HG02973 (cell line): Measurements from ENCODE around the gene EIF4A3.

Source experiments
- ATAC-seq: cut with Tn5 transposase; IDR thresholded peaks from one replicate; pipeline ENCODE4 v1.9.1; 2021; ENCODE audit warnings: moderate library complexity; ENCODE audit not compliant: unreplicated experiment

Gene EIF4A3

GRCh38 chr17:80147035-80147822 lies at the start of gene EIF4A3:
EIF4A3 (minus strand) TSS chr17:80147128; CDS start chr17:80146961, 167 bp downstream.
- peak; percentile 83 for ATAC-seq

- no peak for ATAC-seq
Measured at GRCh38 chr17:80196652-80197051, 49.7 kb upstream of the EIF4A3 start.

GRCh38 chr17:80195671-80196529 lies 49.0 kb upstream of the EIF4A3 start:
- ATAC-seq = no peak

- ATAC-seq = no peak
Measured at GRCh38 chr17:80195141-80195540, 48.2 kb upstream of the EIF4A3 start.

- ATAC-seq = no peak
Measured at GRCh38 chr17:80191865-80192661, 45.1 kb upstream of the EIF4A3 start.

- no peak for ATAC-seq
Measured at GRCh38 chr17:80191192-80191591, 44.3 kb upstream of the EIF4A3 start.

- ATAC-seq = no peak
Measured at GRCh38 chr17:80190716-80191115, 43.8 kb upstream of the EIF4A3 start.

GRCh38 chr17:80189611-80190010 lies 42.7 kb upstream of the EIF4A3 start:
- ATAC-seq = no peak

GRCh38 chr17:80187515-80187941 lies 40.6 kb upstream of the EIF4A3 start:
- ATAC-seq = no peak

- no peak for ATAC-seq
Measured at GRCh38 chr17:80187090-80187489, 40.2 kb upstream of the EIF4A3 start.

- ATAC-seq = no peak
Measured at GRCh38 chr17:80185968-80186367, 39.0 kb upstream of the EIF4A3 start.

GRCh38 chr17:80184423-80184714 lies 37.4 kb upstream of the EIF4A3 start:
- no peak for ATAC-seq

- no peak for ATAC-seq
Measured at GRCh38 chr17:80183581-80184422, 36.9 kb upstream of the EIF4A3 start.

GRCh38 chr17:80182845-80183223 lies 35.9 kb upstream of the EIF4A3 start:
- ATAC-seq = no peak

- ATAC-seq = no peak
Measured at GRCh38 chr17:80182118-80182844, 35.4 kb upstream of the EIF4A3 start.

- no peak for ATAC-seq
Measured at GRCh38 chr17:80181431-80181830, 34.5 kb upstream of the EIF4A3 start.

GRCh38 chr17:80180192-80180591 lies 33.3 kb upstream of the EIF4A3 start:
- no peak for ATAC-seq

GRCh38 chr17:80177986-80178595 lies 31.2 kb upstream of the EIF4A3 start:
- no peak for ATAC-seq

GRCh38 chr17:80176757-80177156 lies 29.8 kb upstream of the EIF4A3 start:
- ATAC-seq = no peak
